CD4-positive, alpha-beta T cell treated with Interleukin-21 for 1 hour (primary cell): ENCODE results near the gene PITX3.
A peak's percentile ranks its signal among the peaks of the same experiment; 100 is the strongest.
"Not testable (repeated sequence)": the region's sequence is repeated elsewhere in the genome, so short reads cannot be mapped to it uniquely, and the experiment has no call there.

ENCODE experiments used
- DNase-seq: peaks from one replicate; pipeline ENCODE4 v3.0.0-alpha.2; 2020

PITX3 gene

DNA sequence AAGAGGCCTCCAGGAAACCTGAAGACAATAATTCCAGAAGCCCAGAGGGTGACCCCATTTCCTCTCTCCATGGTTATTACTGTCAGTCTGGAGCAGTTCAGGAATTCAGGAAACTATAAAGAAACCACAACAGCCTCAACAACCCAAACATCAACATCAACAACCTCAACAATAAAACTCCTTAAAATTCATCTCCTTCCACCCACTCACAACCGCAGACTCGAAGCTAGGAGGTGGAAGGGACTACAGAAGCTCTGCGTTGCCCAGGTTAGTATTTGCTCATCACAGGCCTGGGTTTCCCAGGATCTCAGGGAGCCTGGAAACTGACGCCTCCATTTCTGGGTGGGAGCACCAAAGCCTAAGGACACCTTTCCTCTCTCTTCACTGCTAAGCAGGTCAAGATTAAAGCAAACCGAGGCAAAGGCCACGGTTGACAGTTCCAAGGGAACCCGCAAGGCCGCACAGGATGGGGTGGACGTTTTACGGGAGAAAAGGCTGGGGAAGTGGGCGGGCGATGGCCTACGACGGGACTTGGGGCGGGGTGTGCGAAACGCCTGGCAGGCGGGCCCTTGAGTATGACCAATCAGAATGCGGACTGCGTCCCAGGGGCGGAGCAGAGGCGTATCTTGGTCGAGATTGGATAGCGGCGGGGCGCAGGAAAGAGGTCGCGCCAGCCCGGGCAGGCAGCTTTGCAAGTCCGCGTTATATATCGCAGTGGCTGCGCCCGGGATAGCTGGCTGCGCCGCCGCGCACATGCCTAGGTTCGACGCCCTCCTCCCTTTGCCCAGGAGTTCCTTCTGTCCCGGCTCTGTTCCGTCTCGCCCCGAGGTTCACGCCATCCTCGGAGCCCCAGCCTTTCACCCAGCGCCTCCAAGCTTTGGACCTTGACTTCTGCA lies 15.4 kb downstream of the PITX3 start, which contains the start of gene ELOVL3:
TSS of gene ELOVL3 (plus strand) at position 654 of the 896 bp plus-strand sequence. CDS start 250 bp downstream, outside the sequence.
- DNase-seq = peak; percentile 92

- DNase-seq = no peak
Observed at GRCh38 chr10:102222797-102223196, 18.5 kb downstream of the PITX3 start.

DNA sequence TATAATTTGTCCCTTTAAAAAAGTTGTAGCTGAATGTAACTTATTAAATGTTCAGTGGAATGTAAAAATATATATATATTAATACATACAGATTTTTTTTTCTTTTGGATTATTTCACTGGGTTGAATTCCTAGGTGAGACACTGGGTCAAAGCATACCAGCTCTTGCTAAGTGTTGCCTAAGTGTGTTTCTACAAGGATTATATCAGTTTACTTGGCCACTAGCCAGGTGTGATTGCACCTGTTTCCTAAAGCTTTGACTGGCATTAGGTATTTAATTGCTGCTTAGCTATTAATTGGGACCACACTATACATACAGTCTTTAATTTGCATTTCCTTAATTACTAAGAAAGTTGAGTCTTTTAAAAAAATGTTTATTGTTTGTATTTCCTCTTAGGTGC lies 20.7 kb downstream of the PITX3 start:
- no peak for DNase-seq

- DNase-seq = no peak
Observed at GRCh38 chr10:102219370-102219769, 21.9 kb downstream of the PITX3 start.

DNA sequence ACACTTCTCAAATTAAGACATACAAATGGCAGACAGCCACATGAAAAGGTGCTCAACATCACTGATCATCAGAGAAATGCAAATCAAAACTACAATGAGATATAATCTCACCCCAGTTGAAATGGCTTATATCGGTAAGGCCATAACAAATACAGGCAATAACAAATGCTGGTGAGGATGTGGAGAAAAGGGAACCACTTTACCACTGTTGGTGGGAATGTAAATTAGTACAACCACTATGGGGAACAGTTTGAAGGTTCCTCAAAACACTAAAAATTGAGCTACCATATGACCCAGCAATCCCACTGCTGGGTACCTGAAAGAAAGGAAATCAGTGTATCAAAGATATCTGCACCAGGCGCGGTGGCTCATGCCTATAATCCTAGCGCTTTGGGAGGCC lies 27.7 kb downstream of the PITX3 start:
- DNase-seq = not testable (repeated sequence)

- DNase-seq = no peak
Observed at GRCh38 chr10:102211615-102212299, 29.6 kb downstream of the PITX3 start.

GRCh38 chr10:102208311-102209035 lies 32.8 kb downstream of the PITX3 start:
- DNase-seq = no peak

DNA sequence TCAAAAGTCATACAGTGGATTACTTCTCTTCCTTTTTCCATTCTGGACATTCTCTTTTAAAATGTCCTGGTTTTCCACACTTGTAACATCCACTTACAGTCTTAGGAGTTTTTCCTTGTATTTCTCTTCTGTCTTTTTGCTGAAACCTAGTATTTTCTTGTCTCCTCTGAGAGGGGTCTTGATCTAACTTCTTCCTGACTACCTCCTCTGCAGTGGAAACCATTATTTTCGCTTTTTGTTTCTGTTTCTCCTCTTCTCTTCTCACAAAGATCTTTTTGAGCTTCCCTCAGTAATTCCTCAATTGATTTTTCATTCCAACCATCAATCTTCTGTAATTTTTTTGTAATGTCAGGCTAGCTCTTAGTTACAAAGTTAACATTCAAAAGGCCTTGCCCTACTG lies 38.9 kb downstream of the PITX3 start:
- DNase-seq = no peak

DNA sequence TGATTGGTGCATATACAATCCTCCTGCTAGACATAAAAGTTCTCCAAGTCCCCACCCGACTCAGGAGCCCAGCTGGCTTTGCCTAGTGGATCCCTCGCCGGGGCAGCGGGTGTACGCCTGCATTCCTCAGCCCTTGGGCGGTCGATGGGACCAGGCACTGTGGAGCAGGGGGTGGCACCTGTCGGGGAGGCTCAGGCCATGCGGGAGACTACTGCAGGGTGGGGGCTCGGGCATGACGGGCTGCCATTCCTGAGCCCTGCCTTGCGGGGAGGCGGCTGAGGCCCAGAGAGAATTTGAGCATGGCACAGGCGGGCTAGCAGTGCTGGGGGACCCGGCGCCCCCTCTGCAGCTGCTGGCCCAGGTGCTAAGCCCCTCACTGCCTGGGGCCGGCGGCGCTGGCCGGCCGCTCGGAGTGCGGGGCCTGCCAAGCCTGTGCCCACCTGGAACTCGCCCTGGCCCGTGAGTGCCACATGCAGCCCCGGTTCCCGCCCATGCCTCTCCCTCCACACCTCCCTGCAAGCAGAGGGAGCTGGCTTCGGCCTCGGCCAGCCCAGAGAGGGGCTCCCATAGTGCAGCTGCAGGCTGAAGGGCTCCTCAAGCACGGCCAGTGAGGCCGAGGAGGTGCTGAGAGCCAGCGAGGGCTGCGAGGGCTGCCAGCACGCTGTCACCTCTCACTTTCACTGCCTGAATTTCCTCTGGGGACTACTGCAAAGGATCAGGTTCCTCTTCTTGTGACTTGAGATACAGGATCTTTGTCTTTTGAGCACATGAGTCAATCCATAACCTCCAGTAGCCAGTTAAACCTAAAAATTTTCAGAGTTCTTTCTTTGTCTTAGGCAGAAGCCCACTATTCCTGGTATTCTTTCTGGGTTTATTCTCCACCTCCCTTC lies 40.3 kb downstream of the PITX3 start:
- DNase-seq = no peak

DNA sequence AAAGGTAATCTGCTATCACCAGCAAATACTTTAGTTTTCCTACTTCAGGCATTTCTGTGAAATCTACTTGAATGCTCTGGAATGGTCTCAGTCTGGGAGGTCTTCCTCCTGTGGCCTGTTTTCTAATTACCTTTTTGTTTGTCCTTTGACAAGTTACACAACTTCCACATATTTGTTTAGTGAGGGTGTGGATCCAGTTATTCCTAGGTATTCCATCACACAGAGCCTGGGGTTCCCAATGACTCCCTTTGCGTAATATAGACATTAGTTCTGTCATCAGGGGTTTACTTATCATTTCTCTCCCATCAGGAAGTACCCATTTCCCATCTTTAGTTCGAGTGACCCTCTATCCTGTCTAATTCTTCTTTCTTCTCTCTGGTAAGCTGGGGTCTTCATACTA lies 43.3 kb downstream of the PITX3 start:
- no peak for DNase-seq

- no peak for DNase-seq
Observed at GRCh38 chr10:102196893-102197292, 44.4 kb downstream of the PITX3 start.

- no peak for DNase-seq
Observed at GRCh38 chr10:102195296-102195870, 45.9 kb downstream of the PITX3 start.

DNA sequence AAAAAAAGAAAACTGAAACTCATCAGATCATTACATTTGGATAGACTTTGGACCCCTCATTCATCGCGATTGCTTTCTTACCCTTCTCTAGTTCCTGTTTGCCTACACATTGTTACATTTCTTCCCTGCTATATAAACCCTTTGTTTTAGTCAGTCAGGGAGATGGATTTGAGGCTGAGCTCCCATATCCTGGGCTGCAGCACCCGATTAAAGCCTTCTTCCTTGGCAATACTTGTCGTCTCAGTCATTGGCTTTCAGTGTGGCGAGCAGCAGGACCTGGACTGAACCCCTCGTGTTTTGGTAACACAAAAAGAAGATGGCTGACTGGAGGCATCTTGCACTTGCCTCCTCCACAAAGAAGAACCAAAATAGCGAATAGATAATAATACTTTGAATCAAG lies 49.4 kb downstream of the PITX3 start:
- DNase-seq = no peak

GRCh38 chr10:102188941-102189898 lies 52.1 kb downstream of the PITX3 start:
- peak; percentile 19 for DNase-seq

- no peak for DNase-seq
Observed at GRCh38 chr10:102188298-102188940, 52.9 kb downstream of the PITX3 start.

GRCh38 chr10:102185811-102186527 lies 55.3 kb downstream of the PITX3 start:
- DNase-seq = no peak

DNA sequence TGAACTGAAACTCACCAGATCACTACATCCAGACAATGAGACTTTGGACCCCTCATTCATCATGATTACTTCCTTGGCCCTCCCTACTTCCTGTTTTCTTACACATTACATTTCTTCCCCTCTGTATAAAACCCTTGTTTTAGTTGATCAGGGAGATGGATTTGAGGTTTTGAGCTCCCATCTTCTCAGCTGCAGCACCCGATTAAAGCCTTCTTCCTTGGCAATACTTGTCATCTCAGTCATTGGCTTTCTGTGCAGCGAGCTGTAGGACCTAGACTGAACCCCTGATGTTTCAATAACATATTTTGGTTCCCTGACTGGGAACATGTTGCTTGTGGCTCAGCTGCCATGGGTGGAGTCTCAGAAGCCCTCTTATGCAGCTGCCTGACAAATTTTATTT lies 56.0 kb downstream of the PITX3 start:
- no peak for DNase-seq

DNA sequence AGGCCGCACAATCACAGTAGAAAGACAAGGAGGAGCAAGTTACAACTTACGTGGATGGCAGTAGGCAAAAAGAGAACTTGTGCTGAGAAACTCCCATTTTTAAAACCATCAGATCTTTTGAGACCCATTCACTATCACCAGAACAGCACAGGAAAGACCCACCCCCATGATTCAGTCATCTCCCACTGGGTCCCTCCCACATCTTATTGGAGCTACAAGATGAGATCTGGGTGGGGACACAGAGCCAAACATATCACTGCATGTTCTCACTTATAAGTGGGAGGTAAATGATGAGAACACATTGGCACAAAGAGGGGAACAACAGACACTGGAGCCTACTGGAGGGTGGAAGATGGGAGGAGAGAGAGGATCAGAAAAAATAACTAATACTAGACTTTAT lies 56.7 kb downstream of the PITX3 start:
- DNase-seq = no peak
